ENCODE data around the gene TICRR.
A peak's percentile ranks its signal among the peaks of the same experiment; 100 is the strongest.

GRCh38 chr15:89673165-89673512 is 97.9 kb downstream of the TICRR start:
- peak in 1 of 2 donors; percentile 21 for TF ChIP-seq CTCF (IDR thresholded peaks at IDR 0.05)
- no peak for TF ChIP-seq POLR2A (IDR thresholded peaks at IDR 0.05)
- TF ChIP-seq POLR2AphosphoS5 (IDR thresholded peaks at IDR 0.05): no peak

Data from suprapubic skin (tissue), 4 donors.